ENCODE data around the gene DPEP2. TPM values are rescaled to one million over a fixed set of nuclear protein-coding genes. Genes with fewer than 3 reads are reported as not detected.
"Not testable (repeated sequence)": the region's sequence is repeated elsewhere in the genome, so short reads cannot be mapped to it uniquely, and the experiment has no call there.

The DPEP2 gene
- total RNA-seq, 4 donors from 2014 or later: 0.22 to 2.5 (median 2.1) TPM

DNA sequence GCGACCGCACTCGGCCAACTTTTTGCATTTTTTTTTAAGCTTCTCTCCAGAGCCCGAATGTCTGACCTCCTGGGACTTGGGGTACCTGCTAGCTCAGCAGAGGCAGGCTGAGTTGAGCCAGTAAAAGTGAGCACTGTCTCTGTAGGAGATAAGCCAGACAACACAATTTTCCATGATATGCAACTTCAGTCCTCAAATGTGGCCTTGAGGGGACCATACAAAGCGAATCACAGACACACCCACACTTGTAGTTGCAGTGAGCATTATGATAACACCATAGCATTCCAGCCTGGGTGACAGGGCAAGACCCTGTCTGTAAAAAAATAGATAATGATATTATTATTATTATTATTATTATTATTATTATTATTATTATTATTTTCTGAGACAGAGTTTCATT lies 2.6 kb downstream of the DPEP2 start:
- intact Hi-C loops (cut with DNase I): loop anchor here (10.0 kb wide), 1 partner anchor 238 kb away; the partner anchor contains the start of gene ESRP2
- Histone ChIP-seq H3K4me1 (peaks cover 10 to 11% of the 10 kb centered on the region in 2 donors), H3K4me3 (replicated peaks in 1 of 3) (no peak overlapping the region), H3K9me3 (no peaks in the 10 kb centered on the region), H3K27me3 (no peaks in the 10 kb centered on the region), H3K36me3 (no peaks in the 10 kb centered on the region), H3K27ac (no peak overlapping the region)
- no peak for DNase-seq
- no peak for TF ChIP-seq POLR2A (IDR thresholded peaks at IDR 0.05)
- TF ChIP-seq, protein P1, sequence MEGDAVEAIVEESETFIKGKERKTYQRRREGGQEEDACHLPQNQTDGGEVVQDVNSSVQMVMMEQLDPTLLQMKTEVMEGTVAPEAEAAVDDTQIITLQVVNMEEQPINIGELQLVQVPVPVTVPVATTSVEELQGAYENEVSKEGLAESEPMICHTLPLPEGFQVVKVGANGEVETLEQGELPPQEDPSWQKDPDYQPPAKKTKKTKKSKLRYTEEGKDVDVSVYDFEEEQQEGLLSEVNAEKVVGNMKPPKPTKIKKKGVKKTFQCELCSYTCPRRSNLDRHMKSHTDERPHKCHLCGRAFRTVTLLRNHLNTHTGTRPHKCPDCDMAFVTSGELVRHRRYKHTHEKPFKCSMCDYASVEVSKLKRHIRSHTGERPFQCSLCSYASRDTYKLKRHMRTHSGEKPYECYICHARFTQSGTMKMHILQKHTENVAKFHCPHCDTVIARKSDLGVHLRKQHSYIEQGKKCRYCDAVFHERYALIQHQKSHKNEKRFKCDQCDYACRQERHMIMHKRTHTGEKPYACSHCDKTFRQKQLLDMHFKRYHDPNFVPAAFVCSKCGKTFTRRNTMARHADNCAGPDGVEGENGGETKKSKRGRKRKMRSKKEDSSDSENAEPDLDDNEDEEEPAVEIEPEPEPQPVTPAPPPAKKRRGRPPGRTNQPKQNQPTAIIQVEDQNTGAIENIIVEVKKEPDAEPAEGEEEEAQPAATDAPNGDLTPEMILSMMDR (IDR thresholded peaks at IDR 0.05): no peak
- 90 to 95% methylated on average over 5 of the region's 5 CpGs for WGBS, 2 donors

DNA sequence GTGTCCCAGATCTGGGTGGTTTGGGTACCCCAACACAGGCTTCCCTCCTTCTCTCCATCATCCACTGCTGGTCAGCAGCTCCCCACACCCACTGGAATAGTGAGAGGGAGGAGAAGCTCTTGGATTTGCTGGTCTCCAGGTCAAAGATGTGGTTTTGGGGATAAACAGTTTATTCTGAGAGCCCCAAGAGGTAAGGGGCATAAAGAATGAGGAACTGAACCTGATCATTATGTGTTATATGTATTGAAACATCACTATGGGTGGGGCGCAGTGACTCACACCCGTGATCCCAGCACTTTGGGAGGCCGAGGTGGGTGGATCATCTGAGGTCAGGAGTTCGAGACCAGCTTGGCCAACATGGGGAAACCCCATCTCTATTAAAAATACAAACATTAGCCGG lies 3.9 kb downstream of the DPEP2 start:
- no peak overlapping the region for H3K27ac ChIP-seq
- intact Hi-C loops (cut with DNase I): loop anchor here (10.0 kb wide), 1 partner anchor 239 kb away; the partner anchor contains the start of gene ESRP2
- no peaks in the 10 kb centered on the region for H3K9me3 ChIP-seq
- DNase-seq: no peak
- WGBS, 2 donors: 74 to 86% methylated on average over 5 of the region's 5 CpGs
- peaks cover 10 to 11% of the 10 kb centered on the region in 2 donors for H3K4me1 ChIP-seq
- no peaks in the 10 kb centered on the region for H3K27me3 ChIP-seq
- no peaks in the 10 kb centered on the region for H3K36me3 ChIP-seq
- no peak overlapping the region for H3K4me3 ChIP-seq (replicated peaks in 1 of 3)
- TF ChIP-seq, protein P1 (IDR thresholded peaks at IDR 0.05): no peak
- no peak for TF ChIP-seq POLR2A (IDR thresholded peaks at IDR 0.05)

DNA sequence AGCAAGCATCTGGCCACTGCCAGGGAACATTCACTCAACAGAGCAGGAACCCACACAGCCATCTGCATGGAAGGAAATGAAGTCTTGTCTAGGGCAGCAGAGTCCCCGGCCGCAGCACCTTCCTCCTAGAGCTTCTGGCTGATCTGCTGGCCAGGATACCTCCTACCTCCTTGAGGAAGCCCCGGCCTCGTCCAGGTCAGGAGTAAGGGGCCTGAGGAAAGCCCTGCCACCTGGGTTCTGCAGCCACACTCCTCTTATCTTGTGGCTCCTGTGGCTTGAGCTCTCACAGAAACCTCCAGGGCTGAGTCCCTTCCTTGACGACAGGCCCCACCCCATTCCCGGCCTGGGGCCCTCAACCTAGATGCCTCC lies 5.3 kb downstream of the DPEP2 start:
- peaks cover 10 to 11% of the 10 kb centered on the region in 2 donors for H3K4me1 ChIP-seq
- H3K27ac ChIP-seq: peak overlapping the region in 1 of 3 donors; percentile 46
- intact Hi-C loops (cut with DNase I): loop anchor here (5.0 to 10.0 kb wide), 2 partner anchors 48 to 241 kb away; partner anchors contain the start of gene ESRP2

DNA sequence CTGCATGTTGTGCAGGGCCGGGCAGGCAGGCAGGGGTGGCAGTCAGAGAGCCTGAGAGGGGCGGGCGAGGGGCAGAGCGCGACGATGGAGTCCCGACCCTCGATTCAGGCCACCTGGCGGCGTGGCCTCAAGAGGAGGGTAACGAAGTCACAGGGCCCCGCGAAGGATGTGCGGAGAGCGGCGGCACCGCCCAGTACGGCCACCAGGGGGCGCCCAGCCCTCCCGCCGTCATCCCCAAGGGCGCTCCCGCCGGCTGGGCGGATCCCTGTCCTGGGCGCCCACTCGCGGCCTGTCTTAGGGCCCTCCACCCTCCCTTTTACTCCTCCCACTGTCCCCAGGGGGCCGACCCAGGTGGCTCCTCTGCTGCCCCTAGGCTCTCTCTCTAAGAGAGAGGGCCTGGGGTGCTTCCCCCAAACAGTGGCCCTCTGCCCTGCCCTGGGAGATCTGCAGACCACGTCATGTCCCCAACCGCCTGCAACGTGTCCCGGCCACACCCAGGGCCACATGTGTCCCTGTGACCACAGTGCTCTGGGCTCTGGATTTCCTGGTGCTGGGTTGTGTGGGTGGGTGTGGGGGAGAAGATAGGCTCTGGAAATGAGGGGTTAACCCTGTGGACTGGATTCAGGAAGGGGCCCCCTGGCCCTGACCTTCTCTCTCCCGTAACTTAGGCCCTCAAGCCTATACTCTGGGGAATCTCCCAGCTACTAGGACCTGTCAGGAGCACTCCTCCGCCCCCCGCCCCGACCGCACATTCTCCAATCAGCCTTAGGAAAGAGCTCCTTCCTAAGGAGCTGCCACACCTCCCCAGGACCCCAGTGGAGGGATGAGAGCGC lies 5.9 kb downstream of the DPEP2 start:
- H3K4me3 ChIP-seq (replicated peaks in 1 of 3): peak overlapping the region in 1 of 3 donors; percentile 5
- 29 to 60% methylated on average over 1 to 21 of the region's 39 CpGs for WGBS, 2 donors
- intact Hi-C loops (cut with DNase I): loop anchor here (5.0 to 10.0 kb wide), 2 partner anchors 49 to 241 kb away; partner anchors contain the start of gene ESRP2
- H3K4me1 ChIP-seq: peaks cover 10 to 11% of the 10 kb centered on the region in 2 donors
- DNase-seq: peak; percentile 74
- no peaks in the 10 kb centered on the region for H3K36me3 ChIP-seq
- peak in 1 of 2 donors; percentile 15 for TF ChIP-seq POLR2A (IDR thresholded peaks at IDR 0.05)
- TF ChIP-seq, protein P1 (IDR thresholded peaks at IDR 0.05): peak; percentile 82 to 99 (median 97)
- peak overlapping the region in 2 of 3 donors; percentile 7 to 46 for H3K27ac ChIP-seq
- no peaks in the 10 kb centered on the region for H3K27me3 ChIP-seq
- no peaks in the 10 kb centered on the region for H3K9me3 ChIP-seq

More for the DNA sequence above, 5.3 kb downstream of the DPEP2 start:
- not testable (repeated sequence) for H3K4me3 ChIP-seq (replicated peaks in 1 of 3); H3K36me3 ChIP-seq; H3K27me3 ChIP-seq; DNase-seq; H3K9me3 ChIP-seq
- WGBS, 2 donors: 73 to 78% methylated on average over 3 to 4 of the region's 6 CpGs

DNA sequence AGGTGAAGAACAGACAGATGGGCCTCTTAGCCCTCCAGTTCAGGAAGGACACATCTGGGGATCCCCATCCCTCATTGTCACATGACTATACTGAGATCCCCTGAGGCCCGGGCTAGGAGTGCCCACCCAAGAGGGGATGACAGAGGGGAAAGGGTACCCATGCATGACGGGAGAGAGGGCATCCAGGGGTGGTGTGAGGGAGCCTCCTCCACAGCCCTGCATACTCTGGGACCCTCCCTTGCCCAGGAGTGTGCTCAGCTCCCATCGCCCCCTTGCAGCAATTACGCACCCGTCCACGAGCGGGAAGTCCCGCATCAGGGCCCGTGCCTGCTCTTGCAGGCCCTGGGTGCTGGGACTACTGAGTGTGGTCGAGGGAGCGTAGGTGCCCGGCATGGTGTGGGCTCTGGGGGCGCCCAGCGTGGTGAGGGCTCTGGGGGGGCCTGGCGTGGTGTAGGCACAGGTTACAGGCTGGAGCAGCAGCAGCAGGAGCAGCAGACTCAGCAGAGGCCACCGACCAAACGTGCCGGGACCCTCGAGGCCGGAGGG lies 6.5 kb downstream of the DPEP2 start:
- peak overlapping the region in 1 of 3 donors; percentile 46 for H3K27ac ChIP-seq
- intact Hi-C loops (cut with DNase I): loop anchor here (5.0 to 10.0 kb wide), 2 partner anchors 50 to 242 kb away; partner anchors contain the start of gene ESRP2

More for the DNA sequence above, 6.5 kb downstream of the DPEP2 start:
- Histone ChIP-seq H3K4me1 (peaks cover 10 to 11% of the 10 kb centered on the region in 2 donors), H3K4me3 (replicated peaks in 1 of 3) (no peak overlapping the region), H3K27me3 (no peaks in the 10 kb centered on the region), H3K36me3 (no peaks in the 10 kb centered on the region), H3K9me3 (no peaks in the 10 kb centered on the region)
- DNase-seq: no peak
- WGBS, 2 donors: 53 to 65% methylated on average over 6 to 17 of the region's 20 CpGs
- TF ChIP-seq POLR2A (IDR thresholded peaks at IDR 0.05): no peak
- TF ChIP-seq, protein P1 (IDR thresholded peaks at IDR 0.05): no peak

Measured in thyroid gland (tissue), 4 donors.